ENCODE measurements around the gene DISP3.

GRCh38 chr1:11527541-11528452, 48.8 kb downstream of the DISP3 start:
- TF ChIP-seq SOX6 (IDR thresholded peaks at IDR 0.05) (no peak), ZNF639 (CRISPR knock-in tag; conservative IDR thresholded peaks at IDR 0.05 in 1 of 2, IDR thresholded peaks at IDR 0.05 in 1 of 2) (no peak), CTCF (IDR thresholded peaks at IDR 0.05 in 2 of 3, conservative IDR thresholded peaks at IDR 0.05 in 1 of 3; ENCODE audit: insufficient read depth in 2 of 3, low read depth in 1 of 3, low read length in 3 of 3) (no peak), CBFA2T2 (conservative IDR thresholded peaks at IDR 0.05) (no peak), ZNF277 (CRISPR knock-in tag; IDR thresholded peaks at IDR 0.05; ENCODE audit: borderline replicate concordance) (no peak), CUX1 (CRISPR knock-in tag; IDR thresholded peaks at IDR 0.05) (no peak), RBM39 (optimal IDR thresholded peaks at IDR 0.05; ENCODE audit: low read depth, low read length) (no peak), MIER1 (IDR thresholded peaks at IDR 0.05; ENCODE audit: low read depth) (no peak), POLR2AphosphoS5 (IDR thresholded peaks at IDR 0.05; ENCODE audit: control insufficient read depth, insufficient read depth, low read depth, low read length) (no peak)
